ENCODE measurements around the gene PLCG2. TPM values are rescaled to one million over a fixed set of nuclear protein-coding genes. Genes with fewer than 3 reads are reported as not detected.
"Not testable (repeated sequence)": the region's sequence is repeated elsewhere in the genome, so short reads cannot be mapped to it uniquely, and the experiment has no call there.

PLCG2 gene
- total RNA-seq, 1 experiment from 2014 or later, result 574 TPM

GRCh38 chr16:81934711-81935110 lies 155.6 kb downstream of the PLCG2 start:
- H3K9me2 ChIP-seq (replicated peaks; ENCODE audit: insufficient read depth, low read length); H3K4me3 ChIP-seq (ENCODE audit: low read length); H3K4me1 ChIP-seq (ENCODE audit: low read length); H3K79me2 ChIP-seq (ENCODE audit: low read length); H2AFZ ChIP-seq (ENCODE audit: low read length); DNase-seq; H3K27me3 ChIP-seq (ENCODE audit: low read length); H3K9me3 ChIP-seq (ENCODE audit: low read length); H3K9ac ChIP-seq (ENCODE audit: low read length); H3K27ac ChIP-seq (ENCODE audit: low read length); H3K4me2 ChIP-seq (ENCODE audit: low read depth, low read length, poor library complexity, severe bottlenecking): not testable (repeated sequence)
- Histone ChIP-seq H3K36me3 (ENCODE audit: insufficient read depth, low read length) (peaks cover 95% of the 10 kb centered on the region), H4K20me1 (ENCODE audit: insufficient read depth, low read depth, low read length) (peaks cover 25% of the 10 kb centered on the region)

GRCh38 chr16:81936209-81937000 lies 157.3 kb downstream of the PLCG2 start:
- Histone ChIP-seq H3K4me3 (ENCODE audit: low read length) (no peak overlapping the region), H3K4me2 (ENCODE audit: low read depth, low read length, poor library complexity, severe bottlenecking) (no peak overlapping the region), H4K20me1 (ENCODE audit: insufficient read depth, low read depth, low read length) (peaks cover 20% of the 10 kb centered on the region; the same call in 1 of the 2 replicates), H3K9me2 (replicated peaks; ENCODE audit: insufficient read depth, low read length) (no peaks in the 10 kb centered on the region), H3K27me3 (ENCODE audit: low read length) (no peaks in the 10 kb centered on the region), H3K79me2 (ENCODE audit: low read length) (no peaks in the 10 kb centered on the region; the same call in 1 of the 2 replicates), H3K9me3 (ENCODE audit: low read length) (no peaks in the 10 kb centered on the region), H3K9ac (ENCODE audit: low read length) (no peak overlapping the region), H3K4me1 (ENCODE audit: low read length) (no peaks in the 10 kb centered on the region), H3K36me3 (ENCODE audit: insufficient read depth, low read length) (peaks cover 97% of the 10 kb centered on the region), H3K27ac (ENCODE audit: low read length) (no peak overlapping the region), H2AFZ (ENCODE audit: low read length) (no peak overlapping the region)
- no peak for DNase-seq

- Histone ChIP-seq H3K9me2 (replicated peaks; ENCODE audit: insufficient read depth, low read length) (no peaks in the 10 kb centered on the region), H3K4me2 (ENCODE audit: low read depth, low read length, poor library complexity, severe bottlenecking) (no peak overlapping the region), H3K4me1 (ENCODE audit: low read length) (no peaks in the 10 kb centered on the region), H4K20me1 (ENCODE audit: insufficient read depth, low read depth, low read length) (peaks cover 16% of the 10 kb centered on the region; the same call in 1 of the 2 replicates), H2AFZ (ENCODE audit: low read length) (no peak overlapping the region), H3K4me3 (ENCODE audit: low read length) (no peak overlapping the region), H3K27ac (ENCODE audit: low read length) (no peak overlapping the region), H3K79me2 (ENCODE audit: low read length) (no peaks in the 10 kb centered on the region; the same call in none of the 2 replicates), H3K27me3 (ENCODE audit: low read length) (no peaks in the 10 kb centered on the region), H3K36me3 (ENCODE audit: insufficient read depth, low read length) (peaks cover 97% of the 10 kb centered on the region), H3K9me3 (ENCODE audit: low read length) (no peaks in the 10 kb centered on the region), H3K9ac (ENCODE audit: low read length) (no peak overlapping the region)
- DNase-seq, result no peak
Measured at GRCh38 chr16:81937305-81938038, 158.4 kb downstream of the PLCG2 start.

- H3K4me3 ChIP-seq (ENCODE audit: low read length), result no peak overlapping the region
- no peak for DNase-seq
- H3K4me1 ChIP-seq (ENCODE audit: low read length), result no peaks in the 10 kb centered on the region
- H3K36me3 ChIP-seq (ENCODE audit: insufficient read depth, low read length), result peaks cover 98% of the 10 kb centered on the region
- no peaks in the 10 kb centered on the region for H3K27me3 ChIP-seq (ENCODE audit: low read length)
- no peaks in the 10 kb centered on the region for H3K9me2 ChIP-seq (replicated peaks; ENCODE audit: insufficient read depth, low read length)
- H3K4me2 ChIP-seq (ENCODE audit: low read depth, low read length, poor library complexity, severe bottlenecking), result no peak overlapping the region
- H4K20me1 ChIP-seq (ENCODE audit: insufficient read depth, low read depth, low read length), result peaks cover 20% of the 10 kb centered on the region; the same call in 1 of the 2 replicates
- H2AFZ ChIP-seq (ENCODE audit: low read length), result no peak overlapping the region
- H3K79me2 ChIP-seq (ENCODE audit: low read length), result no peaks in the 10 kb centered on the region; the same call in none of the 2 replicates
- H3K9me3 ChIP-seq (ENCODE audit: low read length), result no peaks in the 10 kb centered on the region
- H3K9ac ChIP-seq (ENCODE audit: low read length), result no peak overlapping the region
- no peak overlapping the region for H3K27ac ChIP-seq (ENCODE audit: low read length)
Measured at GRCh38 chr16:81938326-81939163, 159.5 kb downstream of the PLCG2 start.

- Histone ChIP-seq H3K27ac (ENCODE audit: low read length) (no peak overlapping the region), H2AFZ (ENCODE audit: low read length) (no peak overlapping the region), H3K36me3 (ENCODE audit: insufficient read depth, low read length) (peaks cover 98% of the 10 kb centered on the region), H3K27me3 (ENCODE audit: low read length) (no peaks in the 10 kb centered on the region), H3K4me2 (ENCODE audit: low read depth, low read length, poor library complexity, severe bottlenecking) (no peak overlapping the region), H3K9me3 (ENCODE audit: low read length) (no peaks in the 10 kb centered on the region), H3K4me1 (ENCODE audit: low read length) (no peaks in the 10 kb centered on the region), H3K79me2 (ENCODE audit: low read length) (no peaks in the 10 kb centered on the region; the same call in none of the 2 replicates), H3K9me2 (replicated peaks; ENCODE audit: insufficient read depth, low read length) (no peaks in the 10 kb centered on the region), H3K9ac (ENCODE audit: low read length) (no peak overlapping the region), H4K20me1 (ENCODE audit: insufficient read depth, low read depth, low read length) (peaks cover 20% of the 10 kb centered on the region; the same call in 1 of the 2 replicates), H3K4me3 (ENCODE audit: low read length) (no peak overlapping the region)
- no peak for DNase-seq
Measured at GRCh38 chr16:81939164-81940056, 160.3 kb downstream of the PLCG2 start.

- H3K4me3 ChIP-seq (ENCODE audit: low read length), result no peak overlapping the region
- H3K79me2 ChIP-seq (ENCODE audit: low read length), result no peaks in the 10 kb centered on the region; the same call in none of the 2 replicates
- H3K4me1 ChIP-seq (ENCODE audit: low read length), result no peaks in the 10 kb centered on the region
- peaks cover 20% of the 10 kb centered on the region; the same call in 1 of the 2 replicates for H4K20me1 ChIP-seq (ENCODE audit: insufficient read depth, low read depth, low read length)
- H3K9ac ChIP-seq (ENCODE audit: low read length), result no peak overlapping the region
- H3K4me2 ChIP-seq (ENCODE audit: low read depth, low read length, poor library complexity, severe bottlenecking), result no peak overlapping the region
- no peak for DNase-seq
- H3K9me2 ChIP-seq (replicated peaks; ENCODE audit: insufficient read depth, low read length), result no peaks in the 10 kb centered on the region
- no peak overlapping the region for H3K27ac ChIP-seq (ENCODE audit: low read length)
- H3K36me3 ChIP-seq (ENCODE audit: insufficient read depth, low read length), result peaks cover 98% of the 10 kb centered on the region
- no peak overlapping the region for H2AFZ ChIP-seq (ENCODE audit: low read length)
- no peaks in the 10 kb centered on the region for H3K27me3 ChIP-seq (ENCODE audit: low read length)
- H3K9me3 ChIP-seq (ENCODE audit: low read length), result no peaks in the 10 kb centered on the region
Measured at GRCh38 chr16:81940781-81941560, 161.9 kb downstream of the PLCG2 start.
